B cell (primary cell): ENCODE results near the gene ANKRA2.

Experiments
- EZH2 ChIP-seq: IDR thresholded peaks from 2 replicates; pipeline ENCODE4 v1.6.1; 2012; ENCODE audit warnings: borderline replicate concordance, low read depth, mild to moderate bottlenecking, moderate library complexity, low read length; ENCODE audit not compliant: insufficient read depth, poor library complexity, severe bottlenecking
- TF ChIP-seq, protein P1 (sequence below): fragments of 200-600 bp; IDR thresholded peaks from one replicate; pipeline ENCODE4 v1.8.0; 2022; ENCODE audit warnings: antibody characterized with exemption, mild to moderate bottlenecking

DNA sequence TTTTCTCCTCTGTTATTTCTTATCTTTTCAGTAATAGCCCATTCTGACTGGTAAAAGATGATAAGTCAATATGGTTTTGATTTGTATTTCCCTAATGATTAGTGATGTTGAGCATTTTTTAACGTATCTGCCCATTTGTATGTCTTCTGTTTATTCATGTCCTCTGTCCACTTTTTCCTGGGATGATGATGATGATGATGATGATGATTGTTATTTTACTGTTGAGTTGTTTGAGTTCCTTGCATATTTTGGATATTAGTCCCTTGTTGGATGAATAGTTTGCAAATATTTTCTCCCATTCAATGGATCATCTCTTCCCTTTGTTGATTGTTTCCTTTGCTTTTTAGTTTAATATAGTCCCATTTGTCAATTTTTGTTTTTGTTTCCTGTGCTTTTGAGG is 27.1 kb upstream of the ANKRA2 start:
- TF ChIP-seq EZH2, result no peak
- TF ChIP-seq, protein P1, sequence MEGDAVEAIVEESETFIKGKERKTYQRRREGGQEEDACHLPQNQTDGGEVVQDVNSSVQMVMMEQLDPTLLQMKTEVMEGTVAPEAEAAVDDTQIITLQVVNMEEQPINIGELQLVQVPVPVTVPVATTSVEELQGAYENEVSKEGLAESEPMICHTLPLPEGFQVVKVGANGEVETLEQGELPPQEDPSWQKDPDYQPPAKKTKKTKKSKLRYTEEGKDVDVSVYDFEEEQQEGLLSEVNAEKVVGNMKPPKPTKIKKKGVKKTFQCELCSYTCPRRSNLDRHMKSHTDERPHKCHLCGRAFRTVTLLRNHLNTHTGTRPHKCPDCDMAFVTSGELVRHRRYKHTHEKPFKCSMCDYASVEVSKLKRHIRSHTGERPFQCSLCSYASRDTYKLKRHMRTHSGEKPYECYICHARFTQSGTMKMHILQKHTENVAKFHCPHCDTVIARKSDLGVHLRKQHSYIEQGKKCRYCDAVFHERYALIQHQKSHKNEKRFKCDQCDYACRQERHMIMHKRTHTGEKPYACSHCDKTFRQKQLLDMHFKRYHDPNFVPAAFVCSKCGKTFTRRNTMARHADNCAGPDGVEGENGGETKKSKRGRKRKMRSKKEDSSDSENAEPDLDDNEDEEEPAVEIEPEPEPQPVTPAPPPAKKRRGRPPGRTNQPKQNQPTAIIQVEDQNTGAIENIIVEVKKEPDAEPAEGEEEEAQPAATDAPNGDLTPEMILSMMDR, result no peak
